HL-60 (cell line): ENCODE measurements around the gene TENT5A.

Source experiments
- POLR2AphosphoS5 ChIP-seq: IDR thresholded peaks from 2 replicates; pipeline ENCODE4 v1.6.1; 2012; ENCODE audit warnings: low read depth
- TF ChIP-seq, protein P1 (sequence below): IDR thresholded peaks from 2 replicates; pipeline ENCODE4 v1.6.1; 2012; ENCODE audit warnings: low read depth; ENCODE audit not compliant: insufficient replicate concordance
- TF ChIP-seq, protein P2 (sequence below): IDR thresholded peaks from one replicate; pipeline ENCODE4 v1.5.1; 2011; ENCODE audit warnings: low read length, control low read depth, inconsistent platforms; ENCODE audit not compliant: insufficient read depth

DNA sequence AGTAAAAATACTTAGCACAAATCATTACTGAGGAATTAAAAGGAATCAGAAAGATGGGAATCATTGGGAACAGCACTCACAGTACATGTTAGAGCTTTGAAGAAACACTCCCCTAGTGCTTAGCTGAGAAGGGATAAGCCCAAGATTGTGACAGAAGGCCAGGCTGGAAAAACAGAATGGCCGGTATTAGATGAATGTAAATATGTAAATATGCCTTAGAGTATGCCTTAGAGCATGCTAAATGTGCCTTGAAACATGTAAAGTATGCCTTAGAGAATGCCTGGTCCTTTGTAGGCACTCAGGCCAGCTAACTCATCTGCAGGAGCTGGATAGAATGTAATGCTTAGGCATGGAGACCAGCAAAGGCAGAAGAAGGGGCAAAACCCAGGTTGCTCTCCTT lies 10.6 kb upstream of the TENT5A start:
- TF ChIP-seq, protein P1, sequence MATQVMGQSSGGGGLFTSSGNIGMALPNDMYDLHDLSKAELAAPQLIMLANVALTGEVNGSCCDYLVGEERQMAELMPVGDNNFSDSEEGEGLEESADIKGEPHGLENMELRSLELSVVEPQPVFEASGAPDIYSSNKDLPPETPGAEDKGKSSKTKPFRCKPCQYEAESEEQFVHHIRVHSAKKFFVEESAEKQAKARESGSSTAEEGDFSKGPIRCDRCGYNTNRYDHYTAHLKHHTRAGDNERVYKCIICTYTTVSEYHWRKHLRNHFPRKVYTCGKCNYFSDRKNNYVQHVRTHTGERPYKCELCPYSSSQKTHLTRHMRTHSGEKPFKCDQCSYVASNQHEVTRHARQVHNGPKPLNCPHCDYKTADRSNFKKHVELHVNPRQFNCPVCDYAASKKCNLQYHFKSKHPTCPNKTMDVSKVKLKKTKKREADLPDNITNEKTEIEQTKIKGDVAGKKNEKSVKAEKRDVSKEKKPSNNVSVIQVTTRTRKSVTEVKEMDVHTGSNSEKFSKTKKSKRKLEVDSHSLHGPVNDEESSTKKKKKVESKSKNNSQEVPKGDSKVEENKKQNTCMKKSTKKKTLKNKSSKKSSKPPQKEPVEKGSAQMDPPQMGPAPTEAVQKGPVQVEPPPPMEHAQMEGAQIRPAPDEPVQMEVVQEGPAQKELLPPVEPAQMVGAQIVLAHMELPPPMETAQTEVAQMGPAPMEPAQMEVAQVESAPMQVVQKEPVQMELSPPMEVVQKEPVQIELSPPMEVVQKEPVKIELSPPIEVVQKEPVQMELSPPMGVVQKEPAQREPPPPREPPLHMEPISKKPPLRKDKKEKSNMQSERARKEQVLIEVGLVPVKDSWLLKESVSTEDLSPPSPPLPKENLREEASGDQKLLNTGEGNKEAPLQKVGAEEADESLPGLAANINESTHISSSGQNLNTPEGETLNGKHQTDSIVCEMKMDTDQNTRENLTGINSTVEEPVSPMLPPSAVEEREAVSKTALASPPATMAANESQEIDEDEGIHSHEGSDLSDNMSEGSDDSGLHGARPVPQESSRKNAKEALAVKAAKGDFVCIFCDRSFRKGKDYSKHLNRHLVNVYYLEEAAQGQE, result no peak
- TF ChIP-seq, protein P2, sequence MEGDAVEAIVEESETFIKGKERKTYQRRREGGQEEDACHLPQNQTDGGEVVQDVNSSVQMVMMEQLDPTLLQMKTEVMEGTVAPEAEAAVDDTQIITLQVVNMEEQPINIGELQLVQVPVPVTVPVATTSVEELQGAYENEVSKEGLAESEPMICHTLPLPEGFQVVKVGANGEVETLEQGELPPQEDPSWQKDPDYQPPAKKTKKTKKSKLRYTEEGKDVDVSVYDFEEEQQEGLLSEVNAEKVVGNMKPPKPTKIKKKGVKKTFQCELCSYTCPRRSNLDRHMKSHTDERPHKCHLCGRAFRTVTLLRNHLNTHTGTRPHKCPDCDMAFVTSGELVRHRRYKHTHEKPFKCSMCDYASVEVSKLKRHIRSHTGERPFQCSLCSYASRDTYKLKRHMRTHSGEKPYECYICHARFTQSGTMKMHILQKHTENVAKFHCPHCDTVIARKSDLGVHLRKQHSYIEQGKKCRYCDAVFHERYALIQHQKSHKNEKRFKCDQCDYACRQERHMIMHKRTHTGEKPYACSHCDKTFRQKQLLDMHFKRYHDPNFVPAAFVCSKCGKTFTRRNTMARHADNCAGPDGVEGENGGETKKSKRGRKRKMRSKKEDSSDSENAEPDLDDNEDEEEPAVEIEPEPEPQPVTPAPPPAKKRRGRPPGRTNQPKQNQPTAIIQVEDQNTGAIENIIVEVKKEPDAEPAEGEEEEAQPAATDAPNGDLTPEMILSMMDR, result no peak
- TF ChIP-seq POLR2AphosphoS5, result no peak
